ENCODE results near the gene TPSD1. TPM values are rescaled to one million over a fixed set of nuclear protein-coding genes. Genes with fewer than 3 reads are reported as not detected.

Gene TPSD1
- total RNA-seq, 1 experiment from 2014 or later, result not detected

- Histone ChIP-seq H2BK12ac (ENCODE audit: insufficient read length, low read depth, low read length) (no peak overlapping the region), H3K18ac (ENCODE audit: insufficient read length, low read depth, low read length) (no peak overlapping the region), H4K20me1 (ENCODE audit: control insufficient read depth, insufficient read depth, insufficient read length) (peaks cover 3% of the 10 kb centered on the region), H3K23ac (ENCODE audit: insufficient read length, low read depth, low read length) (no peak overlapping the region), H2AK5ac (ENCODE audit: insufficient read length, low read length) (no peak overlapping the region), H4K91ac (ENCODE audit: insufficient read length, low read depth, low read length) (no peak overlapping the region), H3K4me1 (ENCODE audit: insufficient read depth, low read length) (no peaks in the 10 kb centered on the region), H3K27me3 (ENCODE audit: insufficient read depth, low read length) (no peaks in the 10 kb centered on the region), H3K79me1 (ENCODE audit: insufficient read depth, low read depth, low read length, poor library complexity, severe bottlenecking) (no peaks in the 10 kb centered on the region), H3K9ac (ENCODE audit: extremely low read depth, insufficient read length, low read length) (no peak overlapping the region), H3K23me2 (ENCODE audit: insufficient read length, low read depth, low read length, poor library complexity, severe bottlenecking) (no peaks in the 10 kb centered on the region), H2BK15ac (ENCODE audit: low read depth, low read length) (no peak overlapping the region), H4K5ac (ENCODE audit: insufficient read length, low read depth, low read length) (no peak overlapping the region), H3K4me2 (ENCODE audit: insufficient read depth, insufficient read length, low read length) (no peak overlapping the region), H3K9me3 (ENCODE audit: control insufficient read depth, low read depth, low read length) (no peaks in the 10 kb centered on the region), H3K4ac (ENCODE audit: low read depth, low read length) (no peak overlapping the region), H3K27ac (ENCODE audit: insufficient read length, low read depth, low read length) (no peak overlapping the region), H3K14ac (ENCODE audit: insufficient read depth, low read length) (no peak overlapping the region), H3T11ph (ENCODE audit: low read length) (no peak overlapping the region), H2BK20ac (ENCODE audit: low read depth, low read length, poor library complexity, severe bottlenecking) (no peak overlapping the region), H2BK120ac (ENCODE audit: low read depth, low read length, poor library complexity, severe bottlenecking) (no peak overlapping the region), H3K56ac (ENCODE audit: insufficient read length, low read depth, low read length) (no peak overlapping the region), H4K8ac (replicated peaks; ENCODE audit: insufficient read length, low read depth, low read length) (no peak overlapping the region), H3K79me2 (ENCODE audit: insufficient read depth, low read length) (no peaks in the 10 kb centered on the region), H2BK5ac (ENCODE audit: insufficient read length, low read length) (no peak overlapping the region), H2AFZ (ENCODE audit: low read length) (no peak overlapping the region)
- Mint-ChIP-seq H3K9me3 (peaks cover 0 to 3% of the 10 kb centered on the region in 2 experiments; a peak in 1 of 5 replicates), H3K36me3 (ENCODE audit: insufficient read depth in 1 of 3, low read depth in 3 of 3) (peaks cover 6 to 30% (median 29%) of the 10 kb centered on the region in 3 experiments; a peak in 6 of 7 replicates), H3K4me3 (no peak overlapping the region), H3K27me3 (ENCODE audit: low read depth) (no peaks in the 10 kb centered on the region), H3K4me1 (no peaks in the 10 kb centered on the region), H3K27ac (no peak overlapping the region)
- no peak for DNase-seq
- WGBS (ENCODE audit: extremely low coverage, insufficient read length, low lambda C conversion rate), result no CpG with 5 or more reads among the region's 24 CpGs
- no peak for TF ChIP-seq CTCF (conservative IDR thresholded peaks at IDR 0.05)
Measured at GRCh38 chr16:1217526-1217925, 38.3 kb upstream of the TPSD1 start.
